Subcutaneous abdominal adipose tissue (tissue), 5 donors: ENCODE data around the gene NINL.
"Not testable (repeated sequence)": the region's sequence is repeated elsewhere in the genome, so short reads cannot be mapped to it uniquely, and the experiment has no call there.

Experiments
- H3K27ac ChIP-seq: one replicate; pipeline ENCODE4 v1.7.0; 2013; ENCODE audit warnings: low read depth, mild to moderate bottlenecking, inconsistent platforms, low read length, moderate library complexity
- H3K27me3 ChIP-seq, 5 donors: one replicate each; pipeline ENCODE4 v1.7.0; 2013; ENCODE audit warnings: low read length in 5 of 5, inconsistent platforms in 1 of 5; ENCODE audit not compliant: control insufficient read depth in 5 of 5, insufficient read depth in 4 of 5
- H3K36me3 ChIP-seq, 5 donors: one replicate each; pipeline ENCODE4 v1.7.0; 2013; ENCODE audit warnings: low read length in 5 of 5; ENCODE audit not compliant: control insufficient read depth in 5 of 5, insufficient read depth in 5 of 5
- H3K4me1 ChIP-seq, 5 donors: one replicate each; pipeline ENCODE4 v1.7.0; 2013; ENCODE audit warnings: low read length in 5 of 5, mild to moderate bottlenecking in 3 of 5, moderate library complexity in 1 of 5; ENCODE audit not compliant: control insufficient read depth in 5 of 5, insufficient read depth in 5 of 5
- H3K4me3 ChIP-seq, 5 donors: one replicate each; pipeline ENCODE4 v1.7.0; 2013; ENCODE audit warnings: low read length in 5 of 5, low read depth in 1 of 5
- H3K9ac ChIP-seq, 5 donors: one replicate each; pipeline ENCODE4 v1.7.0; 2013; ENCODE audit warnings: low read length in 5 of 5, mild to moderate bottlenecking in 4 of 5, moderate library complexity in 3 of 5
- H3K9me3 ChIP-seq, 5 donors: one replicate each; pipeline ENCODE4 v1.7.0; 2013; ENCODE audit warnings: low read length in 5 of 5; ENCODE audit not compliant: control insufficient read depth in 5 of 5
- donor health status: healthy.
- donor health status: healthy.
- donor health status: healthy.
- donor health status: healthy.
- donor health status: healthy.

Gene NINL

GRCh38 chr20:25600632-25601031 is 15.3 kb upstream of the NINL start:
- H3K27ac ChIP-seq = no peak overlapping the region
- no peaks in the 10 kb centered on the region for H3K9me3 ChIP-seq
- no peak overlapping the region for H3K4me3 ChIP-seq

GRCh38 chr20:25592135-25592852 is 7.0 kb upstream of the NINL start:
- H3K9ac ChIP-seq = no peak overlapping the region
- H3K4me1 ChIP-seq = no peaks in the 10 kb centered on the region
- no peaks in the 10 kb centered on the region for H3K36me3 ChIP-seq
- no peaks in the 10 kb centered on the region for H3K27me3 ChIP-seq
- no peaks in the 10 kb centered on the region for H3K9me3 ChIP-seq
- no peak overlapping the region for H3K27ac ChIP-seq
- H3K4me3 ChIP-seq = no peak overlapping the region

More at GRCh38 chr20:25600632-25601031, 15.3 kb upstream of the NINL start:
- Histone ChIP-seq H3K4me1 (peaks cover 0 to 12% (median 3%) of the 10 kb centered on the region in 5 donors), H3K36me3 (no peaks in the 10 kb centered on the region), H3K9ac (no peak overlapping the region), H3K27me3 (no peaks in the 10 kb centered on the region)

- not testable (repeated sequence) for H3K4me3 ChIP-seq, H3K27me3 ChIP-seq, H3K27ac ChIP-seq, H3K4me1 ChIP-seq, H3K9me3 ChIP-seq, H3K36me3 ChIP-seq, H3K9ac ChIP-seq
Measured at GRCh38 chr20:25590778-25591177, 5.4 kb upstream of the NINL start.

- Histone ChIP-seq H3K9ac (no peak overlapping the region), H3K27ac (no peak overlapping the region), H3K27me3 (peaks cover 0 to 2% (median 0%) of the 10 kb centered on the region in 5 donors), H3K9me3 (no peaks in the 10 kb centered on the region), H3K4me1 (peaks cover 3 to 12% (median 10%) of the 10 kb centered on the region in 5 donors), H3K36me3 (no peaks in the 10 kb centered on the region), H3K4me3 (no peak overlapping the region)
Measured at GRCh38 chr20:25588491-25588890, 3.2 kb upstream of the NINL start.

GRCh38 chr20:25587536-25587935 is 2.2 kb upstream of the NINL start:
- Histone ChIP-seq H3K4me3 (no peak overlapping the region), H3K36me3 (no peaks in the 10 kb centered on the region), H3K27me3 (peaks cover 0 to 2% (median 0%) of the 10 kb centered on the region in 5 donors), H3K27ac (no peak overlapping the region), H3K9ac (no peak overlapping the region), H3K4me1 (peaks cover 3 to 12% (median 10%) of the 10 kb centered on the region in 5 donors), H3K9me3 (no peaks in the 10 kb centered on the region)

GRCh38 chr20:25586877-25587276 is 1.5 kb upstream of the NINL start:
- peaks cover 0 to 2% (median 0%) of the 10 kb centered on the region in 5 donors for H3K27me3 ChIP-seq
- no peaks in the 10 kb centered on the region for H3K9me3 ChIP-seq
- H3K9ac ChIP-seq = no peak overlapping the region
- H3K4me1 ChIP-seq = peaks cover 3 to 12% (median 10%) of the 10 kb centered on the region in 5 donors
- H3K27ac ChIP-seq = no peak overlapping the region
- H3K4me3 ChIP-seq = no peak overlapping the region
- H3K36me3 ChIP-seq = no peaks in the 10 kb centered on the region

- H3K27ac ChIP-seq, H3K9me3 ChIP-seq, H3K9ac ChIP-seq, H3K36me3 ChIP-seq, H3K27me3 ChIP-seq, H3K4me3 ChIP-seq: not testable (repeated sequence)
- H3K4me1 ChIP-seq = peaks cover 3 to 16% (median 12%) of the 10 kb centered on the region in 5 donors
Measured at GRCh38 chr20:25583607-25584006, 1.7 kb downstream of the NINL start.

- no peak overlapping the region for H3K9ac ChIP-seq
Measured at GRCh38 chr20:25580711-25581110, 4.6 kb downstream of the NINL start.

GRCh38 chr20:25579081-25579770 is 6.1 kb downstream of the NINL start:
- no peaks in the 10 kb centered on the region for H3K27me3 ChIP-seq
- no peaks in the 10 kb centered on the region for H3K9me3 ChIP-seq
- no peak overlapping the region for H3K27ac ChIP-seq
- peaks cover 0 to 10% (median 5%) of the 10 kb centered on the region in 5 donors for H3K4me1 ChIP-seq
- H3K36me3 ChIP-seq = no peaks in the 10 kb centered on the region
- no peak overlapping the region for H3K4me3 ChIP-seq
- no peak overlapping the region for H3K9ac ChIP-seq

More at GRCh38 chr20:25580711-25581110, 4.6 kb downstream of the NINL start:
- Histone ChIP-seq H3K4me3 (no peak overlapping the region), H3K4me1 (peaks cover 3 to 16% (median 12%) of the 10 kb centered on the region in 5 donors), H3K27ac (no peak overlapping the region), H3K27me3 (peaks cover 0 to 2% (median 0%) of the 10 kb centered on the region in 5 donors), H3K9me3 (no peaks in the 10 kb centered on the region), H3K36me3 (no peaks in the 10 kb centered on the region)

GRCh38 chr20:25576783-25577530 is 8.4 kb downstream of the NINL start:
- no peak overlapping the region for H3K4me3 ChIP-seq
- peaks cover 0 to 14% (median 6%) of the 10 kb centered on the region in 5 donors for H3K4me1 ChIP-seq
- H3K27ac ChIP-seq = no peak overlapping the region
- no peaks in the 10 kb centered on the region for H3K36me3 ChIP-seq
- no peak overlapping the region for H3K9ac ChIP-seq
- H3K9me3 ChIP-seq = no peaks in the 10 kb centered on the region
- no peaks in the 10 kb centered on the region for H3K27me3 ChIP-seq
